Effector memory CD4-positive, alpha-beta T cell (primary cell): Measurements from ENCODE around the gene PVALEF.

ENCODE experiments used
- DNase-seq, 3 donors: peaks; one replicate each; pipeline ENCODE4 v3.0.0-alpha.2; 2020
- H3K27ac ChIP-seq: 2 replicates; pipeline ENCODE4 v1.7.0; 2013; ENCODE audit warnings: mild to moderate bottlenecking, low read length, moderate library complexity; ENCODE audit not compliant: insufficient read depth, poor library complexity, severe bottlenecking
- H3K27me3 ChIP-seq: replicated peaks from 2 replicates; pipeline ENCODE4 v1.7.0; 2013; ENCODE audit warnings: mild to moderate bottlenecking, low read length; ENCODE audit not compliant: insufficient read depth, control insufficient read depth, poor library complexity, severe bottlenecking
- H3K36me3 ChIP-seq: 2 replicates; pipeline ENCODE4 v1.7.0; 2013; ENCODE audit warnings: mild to moderate bottlenecking, low read length, moderate library complexity; ENCODE audit not compliant: control insufficient read depth, insufficient read depth
- H3K4me1 ChIP-seq: 2 replicates; pipeline ENCODE4 v1.7.0; 2013; ENCODE audit warnings: low read length, mild to moderate bottlenecking; ENCODE audit not compliant: control insufficient read depth, insufficient read depth, poor library complexity, severe bottlenecking
- H3K4me3 ChIP-seq: 2 replicates; pipeline ENCODE4 v1.7.0; 2013; ENCODE audit warnings: low read length, low read depth, mild to moderate bottlenecking; ENCODE audit not compliant: insufficient read depth, poor library complexity, severe bottlenecking
- H3K9me3 ChIP-seq: 2 replicates; pipeline ENCODE4 v1.7.0; 2013; ENCODE audit warnings: mild to moderate bottlenecking, low read length, moderate library complexity; ENCODE audit not compliant: control insufficient read depth

Gene PVALEF

GRCh38 chr17:81196505-81197408 lies 31.4 kb downstream of the PVALEF start:
- Histone ChIP-seq H3K4me1 (no peaks in the 10 kb centered on the region), H3K27me3 (no peaks in the 10 kb centered on the region), H3K27ac (no peak overlapping the region), H3K4me3 (no peak overlapping the region), H3K36me3 (no peaks in the 10 kb centered on the region), H3K9me3 (no peaks in the 10 kb centered on the region)
- no peak for DNase-seq

GRCh38 chr17:81197409-81197795 lies 32.1 kb downstream of the PVALEF start:
- H3K27ac ChIP-seq: no peak overlapping the region
- no peak overlapping the region for H3K4me3 ChIP-seq
- no peaks in the 10 kb centered on the region for H3K27me3 ChIP-seq
- H3K4me1 ChIP-seq: no peaks in the 10 kb centered on the region
- no peaks in the 10 kb centered on the region for H3K36me3 ChIP-seq
- H3K9me3 ChIP-seq: no peaks in the 10 kb centered on the region
- no peak for DNase-seq

GRCh38 chr17:81197831-81198490 lies 32.7 kb downstream of the PVALEF start:
- no peaks in the 10 kb centered on the region for H3K4me1 ChIP-seq
- no peaks in the 10 kb centered on the region for H3K9me3 ChIP-seq
- H3K36me3 ChIP-seq: no peaks in the 10 kb centered on the region
- DNase-seq: no peak
- H3K27me3 ChIP-seq: no peaks in the 10 kb centered on the region
- no peak overlapping the region for H3K4me3 ChIP-seq
- no peak overlapping the region for H3K27ac ChIP-seq

- Histone ChIP-seq H3K27ac (no peak overlapping the region), H3K4me1 (no peaks in the 10 kb centered on the region), H3K27me3 (no peaks in the 10 kb centered on the region), H3K4me3 (no peak overlapping the region), H3K9me3 (no peaks in the 10 kb centered on the region), H3K36me3 (no peaks in the 10 kb centered on the region)
- no peak for DNase-seq
Measured at GRCh38 chr17:81198826-81199481, 33.6 kb downstream of the PVALEF start.

- no peaks in the 10 kb centered on the region for H3K27me3 ChIP-seq
- no peak for DNase-seq
- H3K4me1 ChIP-seq: no peaks in the 10 kb centered on the region
- no peak overlapping the region for H3K27ac ChIP-seq
- no peak overlapping the region for H3K4me3 ChIP-seq
- H3K36me3 ChIP-seq: no peaks in the 10 kb centered on the region
- no peaks in the 10 kb centered on the region for H3K9me3 ChIP-seq
Measured at GRCh38 chr17:81199482-81199830, 34.1 kb downstream of the PVALEF start.

GRCh38 chr17:81200201-81200600 lies 34.9 kb downstream of the PVALEF start:
- Histone ChIP-seq H3K4me1 (no peaks in the 10 kb centered on the region), H3K9me3 (no peaks in the 10 kb centered on the region), H3K4me3 (no peak overlapping the region), H3K27me3 (no peaks in the 10 kb centered on the region), H3K27ac (no peak overlapping the region), H3K36me3 (no peaks in the 10 kb centered on the region)
- no peak for DNase-seq

- no peak overlapping the region for H3K4me3 ChIP-seq
- no peaks in the 10 kb centered on the region for H3K27me3 ChIP-seq
- DNase-seq: no peak
- H3K27ac ChIP-seq: no peak overlapping the region
- no peaks in the 10 kb centered on the region for H3K4me1 ChIP-seq
- H3K9me3 ChIP-seq: no peaks in the 10 kb centered on the region
- H3K36me3 ChIP-seq: no peaks in the 10 kb centered on the region
Measured at GRCh38 chr17:81200695-81201580, 35.6 kb downstream of the PVALEF start.

- H3K4me1 ChIP-seq: no peaks in the 10 kb centered on the region
- H3K4me3 ChIP-seq: no peak overlapping the region
- no peaks in the 10 kb centered on the region for H3K9me3 ChIP-seq
- no peak for DNase-seq
- H3K27me3 ChIP-seq: no peaks in the 10 kb centered on the region
- no peaks in the 10 kb centered on the region for H3K36me3 ChIP-seq
- H3K27ac ChIP-seq: no peak overlapping the region
Measured at GRCh38 chr17:81202318-81202717, 37.0 kb downstream of the PVALEF start.

- no peak overlapping the region for H3K4me3 ChIP-seq
- H3K27ac ChIP-seq: no peak overlapping the region
Measured at GRCh38 chr17:81203136-81203535, 37.8 kb downstream of the PVALEF start.

More at GRCh38 chr17:81203136-81203535, 37.8 kb downstream of the PVALEF start:
- Histone ChIP-seq H3K9me3 (no peaks in the 10 kb centered on the region), H3K4me1 (no peaks in the 10 kb centered on the region), H3K27me3 (no peaks in the 10 kb centered on the region), H3K36me3 (no peaks in the 10 kb centered on the region)
- DNase-seq: no peak
